ENCODE results near the gene NRDE2.

Gene NRDE2

GRCh38 chr14:90280096-90280495 lies 51.6 kb downstream of the NRDE2 start:
- POLR2A ChIA-PET, result interaction anchor here (0.6 kb wide), 1 partner anchor 117 kb away, joined by 3 read pairs; no protein-coding TSS in a partner anchor
- CTCF ChIA-PET, result no interaction called here
- no peak for DNase-seq (ENCODE audit: low read depth, low spot score)
- H3K4me3 ChIP-seq (ENCODE audit: low read depth, low read length), result no peak overlapping the region
- no peak for TF ChIP-seq CTCF (IDR thresholded peaks at IDR 0.05; ENCODE audit: insufficient read depth, low read length, missing control alignments)

- no peak overlapping the region for H3K4me3 ChIP-seq (ENCODE audit: low read depth, low read length)
- no peak for TF ChIP-seq CTCF (IDR thresholded peaks at IDR 0.05; ENCODE audit: insufficient read depth, low read length, missing control alignments)
- ChIA-PET CTCF (no interaction called here), POLR2A (no interaction called here)
- no peak for DNase-seq (ENCODE audit: low read depth, low spot score)
Observed at GRCh38 chr14:90278199-90279175, 53.3 kb downstream of the NRDE2 start.

- POLR2A ChIA-PET, result no interaction called here
- no peak overlapping the region for H3K4me3 ChIP-seq (ENCODE audit: low read depth, low read length)
- no peak for TF ChIP-seq CTCF (IDR thresholded peaks at IDR 0.05; ENCODE audit: insufficient read depth, low read length, missing control alignments)
- CTCF ChIA-PET, result interaction anchor here (1.5 kb wide), 1 partner anchor 481 kb away, joined by 5 read pairs; no protein-coding TSS in a partner anchor
- no peak for DNase-seq (ENCODE audit: low read depth, low spot score)
Observed at GRCh38 chr14:90277581-90278198, 54.1 kb downstream of the NRDE2 start.

GRCh38 chr14:90276646-90277367 lies 54.9 kb downstream of the NRDE2 start:
- CTCF ChIA-PET, result interaction anchor here (1.5 kb wide), 1 partner anchor 482 kb away, joined by 5 read pairs; no protein-coding TSS in a partner anchor
- H3K4me3 ChIP-seq (ENCODE audit: low read depth, low read length), result no peak overlapping the region
- no peak for DNase-seq (ENCODE audit: low read depth, low spot score)
- TF ChIP-seq CTCF (IDR thresholded peaks at IDR 0.05; ENCODE audit: insufficient read depth, low read length, missing control alignments), result no peak
- POLR2A ChIA-PET, result interaction anchor here (1.5 kb wide), 1 partner anchor 10 kb away, joined by 6 read pairs; no protein-coding TSS in a partner anchor

GRCh38 chr14:90275820-90276219 lies 55.9 kb downstream of the NRDE2 start:
- POLR2A ChIA-PET, result interaction anchor here (1.5 kb wide), 1 partner anchor 9 kb away, joined by 6 read pairs; no protein-coding TSS in a partner anchor
- CTCF ChIA-PET, result no interaction called here
- H3K4me3 ChIP-seq (ENCODE audit: low read depth, low read length), result no peak overlapping the region
- TF ChIP-seq CTCF (IDR thresholded peaks at IDR 0.05; ENCODE audit: insufficient read depth, low read length, missing control alignments), result no peak
- no peak for DNase-seq (ENCODE audit: low read depth, low spot score)
